ENCODE results near the gene HCRTR2.
"Not testable (repeated sequence)": the region's sequence is repeated elsewhere in the genome, so short reads cannot be mapped to it uniquely, and the experiment has no call there.

- not testable (repeated sequence) for TF ChIP-seq CTCF, POLR2A (IDR thresholded peaks at IDR 0.05)
Measured at GRCh38 chr6:55297214-55297613, 122.9 kb downstream of the HCRTR2 start.

All from upper lobe of left lung (tissue), 4 donors.